Stimulated activated naive CD8-positive, alpha-beta T cell treated with anti-CD3 and anti-CD28 coated beads, Interleukin-15, Interleukin-2, amounts not matched to agents 100 ng/mL and 50 ng/mL, for 24 hours (primary cell): ENCODE measurements around the gene SLCO2A1.
"Not testable (repeated sequence)": the region's sequence is repeated elsewhere in the genome, so short reads cannot be mapped to it uniquely, and the experiment has no call there.

Experiments
- H3K27ac Mint-ChIP-seq: one replicate; pipeline ENCODE4 v1.8.0; 2021; ENCODE audit warnings: mild to moderate bottlenecking, mixed read lengths
- H3K27me3 Mint-ChIP-seq: one replicate; pipeline ENCODE4 v1.8.0; 2021; ENCODE audit warnings: mixed read lengths
- H3K36me3 Mint-ChIP-seq: one replicate; pipeline ENCODE4 v1.8.0; 2021; ENCODE audit warnings: low read depth, mixed read lengths
- H3K4me1 Mint-ChIP-seq: one replicate; pipeline ENCODE4 v1.8.0; 2021; ENCODE audit warnings: low read depth, mixed read lengths
- H3K4me3 Mint-ChIP-seq: one replicate; pipeline ENCODE4 v1.8.0; 2021; ENCODE audit warnings: mild to moderate bottlenecking, mixed read lengths
- H3K9me3 Mint-ChIP-seq: one replicate; pipeline ENCODE4 v1.8.0; 2021; ENCODE audit warnings: mixed read lengths

Gene SLCO2A1

DNA sequence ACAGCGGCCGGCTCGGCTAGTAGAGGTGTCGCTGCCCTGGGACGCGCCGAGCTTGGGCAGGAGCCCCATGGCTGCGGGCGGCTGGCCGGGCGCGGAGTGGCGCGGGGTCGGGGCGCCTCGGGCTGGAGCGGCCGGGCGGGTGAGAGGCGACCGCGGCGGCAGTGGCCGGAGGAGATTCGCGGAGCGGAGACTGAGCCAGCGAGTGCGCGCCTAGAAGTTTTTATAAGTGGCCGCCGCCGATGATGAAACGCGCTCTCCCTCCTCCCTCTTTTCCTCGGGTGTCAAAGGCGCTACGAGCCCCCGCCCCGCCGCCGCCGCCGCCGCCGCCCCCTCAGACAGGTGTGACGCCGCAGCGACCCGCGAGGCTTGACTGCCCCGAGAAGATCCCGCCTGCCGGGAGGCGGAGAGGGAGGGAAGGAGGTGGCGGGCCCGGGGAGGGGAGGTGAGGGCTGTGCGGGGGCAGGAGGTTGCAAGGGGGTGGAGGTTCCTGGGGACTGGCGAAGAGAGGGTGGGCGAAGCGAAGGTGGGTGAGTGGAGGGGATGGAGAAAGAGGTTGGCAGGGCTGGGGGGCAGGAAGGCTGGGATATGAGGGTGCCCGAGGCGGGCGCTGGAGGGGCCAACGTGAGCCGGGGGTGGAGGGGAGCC, at the start of gene SLCO2A1:
SLCO2A1 (minus strand) TSS at position 192 of the 645 bp plus-strand sequence; CDS start at position 69, 123 bp downstream.
- peaks cover 41% of the 10 kb centered on the region for H3K27me3 Mint-ChIP-seq
- H3K4me3 Mint-ChIP-seq, result peak within 1 kb of the TSS; percentile 33
- H3K9me3 Mint-ChIP-seq, result no peaks in the 10 kb centered on the region
- H3K4me1 Mint-ChIP-seq, result peaks cover 3% of the 10 kb centered on the region
- H3K27ac Mint-ChIP-seq, result no peak within 1 kb of the TSS
- no peaks in the 10 kb centered on the region for H3K36me3 Mint-ChIP-seq

DNA sequence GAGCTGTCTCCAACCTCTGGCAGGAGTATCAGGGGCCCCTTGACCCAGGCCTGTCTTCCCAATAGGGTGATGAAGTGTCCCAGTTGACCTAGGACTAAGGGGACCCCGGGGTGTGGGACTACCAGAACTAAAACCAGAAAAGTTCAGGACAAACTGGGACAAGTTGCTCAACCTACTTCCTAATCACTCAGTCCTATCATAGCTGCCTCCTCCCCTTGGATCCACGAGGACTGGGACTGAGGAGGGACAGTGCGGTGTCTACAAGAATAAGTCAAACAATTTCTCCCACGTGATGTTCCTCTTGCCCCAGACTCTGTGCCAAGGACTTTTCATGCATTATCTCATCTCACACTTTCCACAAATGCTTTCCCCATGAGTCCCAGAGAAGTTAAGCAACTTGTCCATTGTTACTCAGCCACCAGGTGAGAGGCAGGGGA, 49.4 kb upstream of the SLCO2A1 start:
- no peak overlapping the region for H3K4me3 Mint-ChIP-seq
- H3K27ac Mint-ChIP-seq, result no peak overlapping the region
- no peaks in the 10 kb centered on the region for H3K4me1 Mint-ChIP-seq
- H3K27me3 Mint-ChIP-seq, result no peaks in the 10 kb centered on the region
- H3K36me3 Mint-ChIP-seq, result no peaks in the 10 kb centered on the region
- H3K9me3 Mint-ChIP-seq, result no peaks in the 10 kb centered on the region

DNA sequence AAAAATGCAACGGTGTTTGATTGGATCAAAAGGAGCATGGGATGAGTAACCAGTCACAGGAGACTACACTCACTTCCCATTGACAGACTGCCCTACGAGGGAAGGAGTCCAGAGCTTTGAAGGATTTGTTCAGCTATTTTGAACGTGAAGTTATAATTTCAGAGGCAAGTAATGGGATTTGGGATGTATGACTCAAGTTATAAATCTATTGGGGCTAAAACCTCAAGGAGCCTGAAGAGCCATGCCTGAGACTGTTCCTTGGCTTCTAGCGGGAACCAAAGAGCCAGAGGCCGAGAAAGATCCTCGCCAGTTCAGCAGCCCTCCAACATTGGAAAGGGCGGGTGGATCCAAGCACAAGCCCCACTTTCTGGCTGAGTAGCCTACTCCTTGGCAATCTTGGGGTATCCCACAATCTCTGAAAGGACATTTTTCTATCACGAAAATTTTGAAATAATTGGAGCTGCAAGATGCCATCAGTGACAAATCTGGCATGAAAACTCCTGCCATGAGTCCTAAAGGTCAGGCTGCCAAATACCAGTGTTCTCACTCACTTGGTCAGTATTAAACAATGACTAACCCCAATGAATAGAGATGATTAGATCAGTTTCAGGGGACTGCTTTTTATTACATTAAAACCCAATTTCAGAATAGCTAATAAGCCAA, 48.6 kb upstream of the SLCO2A1 start:
- H3K27ac Mint-ChIP-seq, result no peak overlapping the region
- no peaks in the 10 kb centered on the region for H3K27me3 Mint-ChIP-seq
- H3K9me3 Mint-ChIP-seq, result no peaks in the 10 kb centered on the region
- no peaks in the 10 kb centered on the region for H3K36me3 Mint-ChIP-seq
- no peak overlapping the region for H3K4me3 Mint-ChIP-seq
- no peaks in the 10 kb centered on the region for H3K4me1 Mint-ChIP-seq

DNA sequence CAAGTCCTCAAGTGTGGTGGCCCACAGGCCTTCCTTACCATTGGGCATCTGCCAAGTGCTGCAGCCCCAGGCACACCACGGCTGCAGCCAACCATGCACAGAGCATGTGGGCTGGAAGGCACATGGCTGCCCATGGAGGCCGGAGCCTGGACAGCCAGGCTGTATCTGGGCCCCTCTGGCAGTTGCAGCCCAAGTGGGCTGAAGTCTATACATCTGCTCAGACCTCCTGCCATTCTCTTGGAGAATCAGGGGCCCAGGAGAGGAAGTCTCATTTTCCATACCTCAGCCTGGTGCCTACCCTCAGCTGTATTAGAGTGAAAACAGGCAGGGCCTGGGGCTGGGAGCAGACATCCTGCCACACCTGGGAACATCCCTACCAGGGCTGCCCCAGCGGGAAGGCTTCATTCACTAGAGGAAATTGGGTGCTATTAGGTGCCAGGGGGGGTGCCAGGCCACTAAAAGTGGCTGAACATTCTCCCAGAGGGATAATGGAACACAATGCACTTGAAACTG, 48.0 kb upstream of the SLCO2A1 start:
- H3K36me3 Mint-ChIP-seq, result no peaks in the 10 kb centered on the region
- no peaks in the 10 kb centered on the region for H3K9me3 Mint-ChIP-seq
- no peak overlapping the region for H3K27ac Mint-ChIP-seq
- no peaks in the 10 kb centered on the region for H3K4me1 Mint-ChIP-seq
- no peaks in the 10 kb centered on the region for H3K27me3 Mint-ChIP-seq
- H3K4me3 Mint-ChIP-seq, result no peak overlapping the region

DNA sequence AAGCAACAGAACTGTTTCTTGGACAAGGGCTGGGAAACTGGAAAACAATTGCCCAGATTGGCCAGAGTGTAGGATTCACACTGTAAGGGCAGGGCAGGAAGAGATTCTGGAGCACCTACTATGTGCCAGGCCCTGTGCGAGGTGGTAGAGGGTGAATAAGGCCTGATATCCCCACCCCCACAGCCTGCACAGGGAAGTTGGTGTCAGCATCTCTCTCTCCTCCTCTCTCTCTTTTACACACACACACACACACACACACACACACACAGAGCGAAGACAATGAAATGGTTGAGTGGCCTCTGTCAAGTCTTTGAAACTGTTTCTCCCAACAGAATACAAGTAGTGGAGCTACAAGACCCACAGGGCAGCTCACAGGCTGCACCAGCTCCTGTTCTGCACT, 47.1 kb upstream of the SLCO2A1 start:
- H3K4me3 Mint-ChIP-seq, result no peak overlapping the region
- no peak overlapping the region for H3K27ac Mint-ChIP-seq
- H3K27me3 Mint-ChIP-seq, result no peaks in the 10 kb centered on the region
- no peaks in the 10 kb centered on the region for H3K4me1 Mint-ChIP-seq
- no peaks in the 10 kb centered on the region for H3K36me3 Mint-ChIP-seq
- no peaks in the 10 kb centered on the region for H3K9me3 Mint-ChIP-seq

DNA sequence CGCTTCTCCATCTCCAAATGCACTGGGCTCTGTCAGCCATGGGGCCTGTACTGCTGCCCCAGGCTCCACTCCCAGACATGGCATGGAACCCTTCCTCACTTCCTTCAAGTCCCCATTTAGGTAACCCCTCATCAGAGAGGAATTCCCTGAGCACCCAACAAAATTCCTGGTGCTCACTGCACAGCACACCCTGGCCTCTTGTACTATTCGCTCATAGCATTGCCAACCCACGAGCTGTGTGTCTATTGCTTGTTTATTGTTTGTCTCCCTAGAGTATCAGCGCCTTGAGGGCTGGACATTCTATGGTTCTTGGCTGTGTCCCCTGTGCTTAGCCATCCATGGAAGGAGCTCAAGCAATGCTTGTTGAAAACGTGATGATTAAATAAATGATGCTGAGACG, 46.1 kb upstream of the SLCO2A1 start:
- H3K36me3 Mint-ChIP-seq, result no peaks in the 10 kb centered on the region
- no peak overlapping the region for H3K27ac Mint-ChIP-seq
- H3K27me3 Mint-ChIP-seq, result no peaks in the 10 kb centered on the region
- H3K4me3 Mint-ChIP-seq, result no peak overlapping the region
- H3K4me1 Mint-ChIP-seq, result no peaks in the 10 kb centered on the region
- H3K9me3 Mint-ChIP-seq, result no peaks in the 10 kb centered on the region

DNA sequence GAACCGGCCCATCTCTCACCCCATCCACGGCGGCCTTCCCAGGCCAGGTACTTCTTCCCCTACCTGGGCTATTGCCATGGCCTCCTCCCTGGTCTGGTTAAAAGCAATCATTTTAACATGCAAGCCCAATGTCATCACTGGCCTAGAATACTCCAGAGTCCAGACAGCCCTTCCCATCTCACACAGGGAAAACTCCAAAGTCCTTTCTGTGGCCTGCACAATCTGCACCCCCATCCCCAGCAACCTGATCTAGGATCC, 45.8 kb upstream of the SLCO2A1 start:
- no peaks in the 10 kb centered on the region for H3K4me1 Mint-ChIP-seq
- no peak overlapping the region for H3K4me3 Mint-ChIP-seq
- H3K36me3 Mint-ChIP-seq, result no peaks in the 10 kb centered on the region
- no peaks in the 10 kb centered on the region for H3K9me3 Mint-ChIP-seq
- H3K27me3 Mint-ChIP-seq, result no peaks in the 10 kb centered on the region
- no peak overlapping the region for H3K27ac Mint-ChIP-seq

DNA sequence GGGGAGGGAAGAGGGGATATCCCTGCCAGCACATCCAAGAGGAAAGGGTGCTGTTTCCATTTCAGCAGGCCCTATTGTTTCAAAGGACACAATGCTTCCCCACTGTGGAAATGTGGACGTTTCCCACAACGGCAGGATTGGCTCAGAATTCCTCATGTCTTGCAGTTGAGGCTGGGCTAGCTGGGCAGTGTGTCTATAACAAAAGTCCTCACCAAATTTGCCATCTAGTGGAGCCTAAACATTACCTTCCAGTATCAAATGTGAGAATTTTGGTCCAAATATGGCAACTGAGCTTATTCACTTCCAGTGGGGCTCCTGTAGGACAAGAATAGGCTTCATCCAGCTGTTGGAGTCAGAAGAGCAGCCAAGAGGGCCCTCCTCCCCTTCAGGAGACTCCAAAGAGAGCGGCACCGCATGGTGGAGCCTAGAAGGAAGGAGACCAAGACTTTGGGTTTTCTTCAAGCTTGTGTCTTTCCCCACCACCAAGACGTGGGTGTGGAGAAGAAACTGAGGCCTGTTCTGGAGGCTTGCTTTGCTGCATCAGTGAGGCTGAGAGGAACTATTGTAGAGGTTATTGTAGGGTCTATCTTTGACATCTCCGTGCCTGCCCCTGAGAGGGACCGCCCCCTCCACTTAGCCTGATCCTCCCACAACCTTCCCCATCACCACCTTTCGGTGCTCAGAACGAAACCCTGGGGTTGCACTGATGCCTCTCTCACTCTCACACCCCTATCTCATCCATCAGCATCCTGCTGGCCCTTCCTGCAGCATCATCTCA, 45.3 kb upstream of the SLCO2A1 start:
- Mint-ChIP-seq H3K36me3 (no peaks in the 10 kb centered on the region), H3K4me1 (no peaks in the 10 kb centered on the region), H3K4me3 (no peak overlapping the region), H3K27me3 (no peaks in the 10 kb centered on the region), H3K27ac (no peak overlapping the region), H3K9me3 (no peaks in the 10 kb centered on the region)

DNA sequence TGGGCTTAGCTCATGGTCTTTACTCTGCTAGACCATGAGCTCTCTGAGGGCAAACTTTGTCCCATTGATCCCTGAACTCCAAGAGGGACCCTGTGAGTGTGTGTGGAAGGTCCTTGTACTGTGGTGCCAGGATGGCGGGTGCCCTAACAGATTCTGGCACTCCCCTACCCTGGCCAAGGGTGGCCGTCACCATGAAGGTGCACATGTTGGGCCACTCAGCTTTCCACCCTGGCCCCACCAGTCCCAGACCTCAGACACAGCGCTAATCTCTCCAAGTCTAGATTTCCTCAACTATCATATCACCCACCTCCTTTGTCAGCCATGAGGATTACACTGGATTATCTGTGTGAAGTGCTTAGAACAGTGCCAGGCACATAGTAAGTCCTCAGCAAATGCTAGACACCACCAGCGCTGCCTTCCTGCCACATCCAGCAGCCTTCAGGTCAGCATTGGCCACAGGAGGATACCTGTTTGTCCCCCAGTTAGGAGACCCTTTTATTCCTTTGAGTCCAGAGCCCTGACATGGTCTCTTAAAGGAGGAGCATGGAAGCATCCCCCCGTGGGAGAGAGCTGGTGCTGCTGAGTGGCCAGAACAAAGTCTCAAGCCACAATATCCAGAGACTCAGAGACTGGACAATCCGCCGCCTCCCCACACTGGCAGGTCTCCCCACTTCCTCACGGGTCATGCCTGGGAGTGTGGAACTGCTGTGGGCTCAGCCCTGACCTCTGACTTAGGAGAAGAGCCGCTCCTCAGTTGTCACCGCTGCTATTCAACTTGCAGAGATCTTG, 44.5 kb upstream of the SLCO2A1 start:
- no peaks in the 10 kb centered on the region for H3K27me3 Mint-ChIP-seq
- H3K4me1 Mint-ChIP-seq, result no peaks in the 10 kb centered on the region
- no peaks in the 10 kb centered on the region for H3K36me3 Mint-ChIP-seq
- H3K27ac Mint-ChIP-seq, result no peak overlapping the region
- no peak overlapping the region for H3K4me3 Mint-ChIP-seq
- no peaks in the 10 kb centered on the region for H3K9me3 Mint-ChIP-seq

DNA sequence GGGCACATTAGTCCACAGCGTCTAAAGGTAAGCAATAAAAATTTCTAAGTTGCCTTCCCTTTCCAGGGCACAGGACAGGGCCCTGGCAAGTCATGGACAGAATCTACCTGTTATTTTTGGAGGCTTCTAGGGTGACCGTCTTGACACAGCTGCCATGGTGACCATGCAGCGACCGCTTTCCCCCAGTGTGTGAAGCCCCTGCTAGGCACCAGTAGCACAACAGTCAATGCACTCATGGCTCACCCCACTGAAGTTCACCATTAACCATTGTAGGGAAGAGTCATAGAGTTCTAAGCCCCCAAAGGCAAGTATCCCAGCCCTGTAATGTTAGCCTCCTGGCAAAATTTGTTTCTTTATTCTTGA, 43.8 kb upstream of the SLCO2A1 start:
- H3K27me3 Mint-ChIP-seq, result no peaks in the 10 kb centered on the region
- no peak overlapping the region for H3K27ac Mint-ChIP-seq
- H3K4me3 Mint-ChIP-seq, result no peak overlapping the region

DNA sequence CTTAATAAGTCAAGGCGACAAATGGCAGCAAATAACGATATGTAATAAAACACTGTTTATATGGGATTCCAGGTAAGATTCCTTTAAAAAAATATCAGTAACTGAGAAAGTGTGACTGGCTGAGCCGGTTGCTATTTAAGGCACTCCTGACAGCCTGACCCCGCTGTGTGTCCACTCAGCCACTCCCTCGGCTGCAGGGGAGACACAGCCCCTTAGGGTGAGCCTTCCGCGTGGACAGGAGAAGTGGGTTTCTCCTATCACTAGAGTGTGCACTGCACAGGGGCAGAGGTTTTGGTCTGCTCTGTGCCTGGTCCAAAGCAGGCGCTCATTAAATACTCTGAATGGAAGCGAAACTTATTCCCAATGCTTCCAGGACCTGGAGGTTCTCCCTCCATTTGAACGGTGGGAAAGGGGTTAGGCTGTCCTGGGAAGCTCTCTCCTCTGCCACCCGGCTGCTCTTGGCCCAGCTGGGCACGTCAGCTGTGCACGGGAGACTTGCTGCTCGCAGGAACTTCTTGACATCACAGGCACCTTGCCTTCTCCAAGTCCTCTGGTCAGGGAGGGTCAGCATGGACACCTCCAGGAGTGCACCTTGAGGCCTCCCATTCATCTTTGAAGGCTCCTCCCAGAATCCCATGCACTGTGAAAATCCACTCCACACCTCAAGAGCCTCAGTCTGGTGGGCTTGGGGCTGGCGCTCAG, 43.3 kb upstream of the SLCO2A1 start:
- Mint-ChIP-seq H3K9me3 (no peaks in the 10 kb centered on the region), H3K36me3 (no peaks in the 10 kb centered on the region), H3K4me3 (no peak overlapping the region), H3K4me1 (no peaks in the 10 kb centered on the region), H3K27me3 (no peaks in the 10 kb centered on the region), H3K27ac (no peak overlapping the region)

More for the DNA sequence above, 43.8 kb upstream of the SLCO2A1 start:
- H3K4me1 Mint-ChIP-seq, result no peaks in the 10 kb centered on the region
- no peaks in the 10 kb centered on the region for H3K9me3 Mint-ChIP-seq
- no peaks in the 10 kb centered on the region for H3K36me3 Mint-ChIP-seq

DNA sequence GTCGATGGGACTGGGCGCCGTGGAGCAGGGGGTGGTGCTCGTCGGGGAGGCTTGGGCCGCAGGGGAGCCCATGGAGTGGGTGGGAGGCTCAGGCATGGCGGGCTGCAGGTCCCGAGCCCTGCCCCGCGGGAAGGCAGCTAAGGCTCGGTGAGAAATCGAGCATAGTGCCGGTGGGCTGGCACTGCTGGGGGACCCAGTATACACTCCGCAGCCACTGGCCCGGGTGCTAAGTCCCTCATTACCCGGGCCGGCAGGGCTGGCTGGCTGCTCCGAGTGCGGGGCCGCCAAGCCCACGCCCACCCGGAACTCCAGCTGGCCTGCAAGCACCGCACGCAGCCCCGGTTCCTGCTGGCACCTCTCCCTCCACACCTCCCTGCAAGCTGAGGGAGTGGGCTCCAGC, 40.6 kb upstream of the SLCO2A1 start:
- H3K27me3 Mint-ChIP-seq, H3K4me1 Mint-ChIP-seq, H3K4me3 Mint-ChIP-seq, H3K27ac Mint-ChIP-seq, H3K9me3 Mint-ChIP-seq, H3K36me3 Mint-ChIP-seq: not testable (repeated sequence)

DNA sequence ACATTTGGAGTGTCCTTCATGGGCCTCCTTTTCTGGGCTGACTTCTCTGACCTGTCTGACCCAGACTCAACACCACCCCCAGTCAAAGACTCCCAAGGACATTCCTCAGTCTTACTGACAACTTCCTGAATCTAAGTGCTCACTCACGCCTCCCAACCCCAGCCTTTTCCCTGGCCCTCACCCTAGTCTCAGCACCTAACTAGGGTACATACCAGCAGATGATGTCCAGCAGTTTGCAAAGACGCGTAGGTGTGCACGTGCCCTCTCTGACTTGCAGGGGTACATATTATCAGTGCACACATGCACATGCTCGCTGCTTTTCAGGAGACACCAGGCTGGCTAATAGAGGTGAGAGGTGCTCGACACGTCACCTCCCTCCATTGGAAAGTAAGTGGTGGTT, 38.7 kb upstream of the SLCO2A1 start:
- H3K27me3 Mint-ChIP-seq, result no peaks in the 10 kb centered on the region
- H3K36me3 Mint-ChIP-seq, result no peaks in the 10 kb centered on the region
- no peak overlapping the region for H3K27ac Mint-ChIP-seq
- H3K9me3 Mint-ChIP-seq, result no peaks in the 10 kb centered on the region
- no peaks in the 10 kb centered on the region for H3K4me1 Mint-ChIP-seq
- H3K4me3 Mint-ChIP-seq, result no peak overlapping the region

DNA sequence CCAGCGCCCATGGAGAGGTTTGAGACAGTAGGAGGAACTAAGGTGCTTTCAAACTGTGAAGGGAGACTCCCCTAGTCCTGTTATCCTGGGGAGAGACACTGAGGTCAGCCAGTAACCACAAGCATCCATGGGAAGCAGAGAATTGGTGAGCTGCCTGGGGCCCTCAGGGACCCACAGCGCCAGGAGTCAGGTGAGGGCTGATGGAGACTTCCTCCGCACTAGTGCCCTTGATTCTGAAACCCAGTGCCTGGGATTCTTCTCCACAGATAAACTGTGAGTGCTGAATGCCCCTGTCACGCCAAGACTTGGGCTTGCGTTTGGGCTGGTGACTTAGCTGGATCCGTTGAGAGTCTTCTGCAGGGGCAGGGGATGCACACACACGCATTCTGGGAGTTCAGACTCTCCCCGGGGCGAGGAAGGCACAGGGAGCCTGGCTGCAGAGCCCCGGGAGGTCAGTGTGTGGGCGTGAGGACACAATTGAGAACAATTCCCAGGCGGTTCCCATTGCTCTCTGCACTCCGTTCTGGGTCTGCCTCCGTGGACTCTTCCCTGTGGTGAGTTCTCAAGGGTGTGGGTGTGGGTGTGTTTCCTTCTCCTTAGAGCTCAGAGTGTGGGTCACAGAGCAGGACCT, 37.9 kb upstream of the SLCO2A1 start:
- no peak overlapping the region for H3K4me3 Mint-ChIP-seq
- H3K4me1 Mint-ChIP-seq, result no peaks in the 10 kb centered on the region
- H3K9me3 Mint-ChIP-seq, result no peaks in the 10 kb centered on the region
- no peaks in the 10 kb centered on the region for H3K27me3 Mint-ChIP-seq
- H3K36me3 Mint-ChIP-seq, result no peaks in the 10 kb centered on the region
- H3K27ac Mint-ChIP-seq, result no peak overlapping the region
